ENCODE measurements around the gene ZNF525. TPM values are rescaled to one million over a fixed set of nuclear protein-coding genes. Genes with fewer than 3 reads are reported as not detected.

Gene ZNF525
- total RNA-seq, 4 donors from 2014 or later = 6.4 to 48.2 (median 16.0) TPM

DNA sequence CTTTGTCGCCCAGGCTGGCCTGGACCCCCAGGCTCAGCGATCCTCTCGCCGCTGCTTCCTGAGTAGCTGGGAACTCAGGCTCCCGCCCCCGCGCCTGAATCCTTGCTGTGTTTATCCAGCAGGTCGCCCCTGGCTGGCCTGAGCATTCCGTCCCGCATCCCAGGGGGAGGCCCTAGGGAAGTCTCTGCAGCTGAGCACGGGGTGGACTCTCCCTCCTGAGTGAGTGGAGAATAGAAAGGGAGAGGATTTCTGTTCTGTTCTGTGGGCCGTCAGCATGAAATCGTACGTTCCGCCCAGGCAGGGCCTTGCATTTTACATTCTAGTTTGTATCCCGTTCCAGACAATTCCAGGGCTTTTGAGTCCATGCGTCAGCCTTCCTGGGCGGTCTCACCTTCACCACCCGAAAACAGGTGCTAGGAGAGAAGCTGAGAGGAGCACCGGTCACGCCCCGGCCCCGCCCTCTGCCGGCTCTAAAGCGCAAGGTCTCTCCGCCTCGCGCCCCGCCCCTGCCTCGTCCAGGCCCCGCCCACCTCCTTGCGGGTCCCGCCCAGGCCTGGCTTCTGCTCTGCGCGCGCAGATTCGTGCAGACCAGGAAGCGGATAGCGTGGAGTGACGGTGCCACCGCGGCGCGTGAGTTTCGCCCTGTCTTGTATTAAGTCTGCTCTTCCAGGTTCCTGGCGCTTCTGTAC lies 66.0 kb downstream of the ZNF525 start, which contains the start of gene ZNF761:
TSS of gene ZNF761 (plus strand) at position 586 of the 689 bp plus-strand sequence. CDS start 15,285 bp downstream, outside the sequence.
- DNase-seq (ENCODE audit: low spot score in 2 of 2) = peak; percentile 97 to 98
- peaks cover 8% of the 10 kb centered on the region for H3K4me1 ChIP-seq
- peak within 1 kb of the TSS; percentile 76 for H3K4me3 ChIP-seq
- H3K36me3 ChIP-seq = peaks cover 3% of the 10 kb centered on the region
- TF ChIP-seq POLR2AphosphoS5 (IDR thresholded peaks at IDR 0.05) (no peak), POLR2A (IDR thresholded peaks at IDR 0.05) (peak in 1 of 2 donors; percentile 65), EP300 (IDR thresholded peaks at IDR 0.05) (no peak)
- TF ChIP-seq, protein P1, sequence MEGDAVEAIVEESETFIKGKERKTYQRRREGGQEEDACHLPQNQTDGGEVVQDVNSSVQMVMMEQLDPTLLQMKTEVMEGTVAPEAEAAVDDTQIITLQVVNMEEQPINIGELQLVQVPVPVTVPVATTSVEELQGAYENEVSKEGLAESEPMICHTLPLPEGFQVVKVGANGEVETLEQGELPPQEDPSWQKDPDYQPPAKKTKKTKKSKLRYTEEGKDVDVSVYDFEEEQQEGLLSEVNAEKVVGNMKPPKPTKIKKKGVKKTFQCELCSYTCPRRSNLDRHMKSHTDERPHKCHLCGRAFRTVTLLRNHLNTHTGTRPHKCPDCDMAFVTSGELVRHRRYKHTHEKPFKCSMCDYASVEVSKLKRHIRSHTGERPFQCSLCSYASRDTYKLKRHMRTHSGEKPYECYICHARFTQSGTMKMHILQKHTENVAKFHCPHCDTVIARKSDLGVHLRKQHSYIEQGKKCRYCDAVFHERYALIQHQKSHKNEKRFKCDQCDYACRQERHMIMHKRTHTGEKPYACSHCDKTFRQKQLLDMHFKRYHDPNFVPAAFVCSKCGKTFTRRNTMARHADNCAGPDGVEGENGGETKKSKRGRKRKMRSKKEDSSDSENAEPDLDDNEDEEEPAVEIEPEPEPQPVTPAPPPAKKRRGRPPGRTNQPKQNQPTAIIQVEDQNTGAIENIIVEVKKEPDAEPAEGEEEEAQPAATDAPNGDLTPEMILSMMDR (IDR thresholded peaks at IDR 0.05) = peak in 1 of 2 donors; percentile 35
- no peaks in the 10 kb centered on the region for H3K27me3 ChIP-seq
- WGBS = 2% methylated on average over 19 of the region's 46 CpGs
- H3K9me3 ChIP-seq = no peaks in the 10 kb centered on the region
- H3K27ac ChIP-seq = peak within 1 kb of the TSS; percentile 83

DNA sequence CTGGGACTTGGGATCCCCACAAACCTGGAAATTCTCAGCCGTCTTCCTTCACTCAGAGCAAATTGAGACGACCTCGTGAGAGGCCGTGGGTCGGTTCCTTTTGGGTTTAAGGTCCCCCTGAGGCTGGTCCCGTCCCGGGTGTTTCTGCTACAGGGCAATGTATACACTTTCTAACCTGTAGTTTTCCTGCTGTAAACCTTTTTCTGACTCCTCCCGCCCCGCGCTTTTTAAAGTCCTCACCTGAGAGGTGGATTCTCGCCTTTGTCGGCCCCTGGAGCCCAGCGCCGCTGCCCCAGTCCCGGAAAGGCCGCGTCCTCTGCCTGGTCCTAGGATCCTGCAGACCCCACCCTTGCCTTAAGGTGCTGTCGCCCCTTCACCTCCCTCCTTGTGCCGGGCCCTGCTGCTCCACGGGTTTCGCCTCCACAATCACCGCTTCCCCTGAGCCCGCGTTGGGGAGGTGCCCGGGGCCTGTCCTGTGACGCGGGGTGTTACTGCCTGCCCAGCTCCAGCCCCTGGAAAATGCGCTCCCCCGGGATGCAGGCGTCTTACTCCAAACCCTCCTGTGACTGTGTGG lies 66.7 kb downstream of the ZNF525 start:
- TF ChIP-seq EP300 (IDR thresholded peaks at IDR 0.05) = no peak
- TF ChIP-seq, protein P1 (IDR thresholded peaks at IDR 0.05) = no peak
- peak in 1 of 2 donors; percentile 4 for TF ChIP-seq POLR2A (IDR thresholded peaks at IDR 0.05)
- TF ChIP-seq POLR2AphosphoS5 (IDR thresholded peaks at IDR 0.05) = no peak
- peaks cover 6% of the 10 kb centered on the region for H3K36me3 ChIP-seq
- no peaks in the 10 kb centered on the region for H3K27me3 ChIP-seq
- no peaks in the 10 kb centered on the region for H3K9me3 ChIP-seq
- H3K27ac ChIP-seq = peak overlapping the region; percentile 83
- peak; percentile 73 to 79 for DNase-seq (ENCODE audit: low spot score in 2 of 2)
- H3K4me3 ChIP-seq = peak overlapping the region; percentile 76
- under 1% methylated on average over 30 of the region's 30 CpGs for WGBS
- H3K4me1 ChIP-seq = peaks cover 8% of the 10 kb centered on the region

Other genes starting within 250 kb of the ZNF525 start
- 1 to 10 TPM; 2.0 to 8.3 (median 5.2) TPM for gene ZNF415, start 232.8 kb upstream of the ZNF525 start, total RNA-seq
- gene ZNF347, start 206.7 kb upstream of the ZNF525 start, total RNA-seq = 10 to 100 TPM in 2 of 4 donors, 1 to 10 TPM in 2; 4.3 to 16.6 (median 8.1) TPM
- 10 to 100 TPM in 2 of 4 donors, 1 to 10 TPM in 2; 2.6 to 17.0 (median 7.6) TPM for gene ZNF665, start 172.3 kb upstream of the ZNF525 start, total RNA-seq
- gene ZNF677, start 110.8 kb upstream of the ZNF525 start, total RNA-seq = 10 to 100 TPM; 11.1 to 24.3 (median 18.3) TPM
- gene VN1R2, start 107.4 kb upstream of the ZNF525 start, total RNA-seq = not detected
- not detected for gene VN1R4, start 98.0 kb upstream of the ZNF525 start, total RNA-seq
- gene ZNF845, start 32.0 kb upstream of the ZNF525 start, total RNA-seq = 1 to 10 TPM; 4.2 to 7.1 (median 5.2) TPM
- 10 to 100 TPM in 1 of 4 donors, 1 to 10 TPM in 3; 6.0 to 19.7 (median 7.7) TPM for gene ZNF765, start 29.4 kb downstream of the ZNF525 start, total RNA-seq
- gene ZNF761, start 66.3 kb downstream of the ZNF525 start, total RNA-seq = 10 to 100 TPM in 2 of 4 donors, 1 to 10 TPM in 2; 6.4 to 16.1 (median 9.6) TPM
- 1 to 10 TPM; 2.4 to 4.7 (median 3.6) TPM for gene ZNF813, start 102.0 kb downstream of the ZNF525 start, total RNA-seq
- 10 to 100 TPM; 20.5 to 41.1 (median 27.8) TPM for gene ZNF331, start 172.4 kb downstream of the ZNF525 start, total RNA-seq